NCI-H2227 treated with DMSO at 0.1 percent for 48 hours (cell line): ENCODE data around the gene SLC26A2.
A peak's percentile ranks its signal among the peaks of the same experiment; 100 is the strongest.
"Not testable (repeated sequence)": the region's sequence is repeated elsewhere in the genome, so short reads cannot be mapped to it uniquely, and the experiment has no call there.

Source experiments
- DNase-seq: peaks from one replicate; lab custom pipeline; 2025; lab: John Stamatoyannopoulos, UW

SLC26A2 gene

DNA sequence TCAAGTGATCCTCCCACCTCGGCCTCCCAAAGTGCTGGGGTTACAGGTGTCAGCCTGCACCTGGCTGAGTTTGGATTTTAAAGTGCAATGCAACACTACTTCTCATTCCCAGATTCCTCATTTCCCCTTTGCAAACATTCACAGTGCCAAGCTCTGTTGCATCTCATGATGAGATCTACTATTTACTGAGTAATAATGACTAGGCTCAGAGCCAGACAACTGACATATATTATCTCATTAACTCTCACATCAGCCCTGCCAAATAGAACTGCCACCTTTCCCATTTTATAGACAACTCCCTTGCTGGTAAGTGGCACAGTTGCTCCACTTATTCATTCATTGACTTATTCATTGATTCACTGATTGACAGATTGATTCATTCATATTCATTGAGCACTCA is 22.9 kb upstream of the SLC26A2 start:
- no peak for DNase-seq

DNA sequence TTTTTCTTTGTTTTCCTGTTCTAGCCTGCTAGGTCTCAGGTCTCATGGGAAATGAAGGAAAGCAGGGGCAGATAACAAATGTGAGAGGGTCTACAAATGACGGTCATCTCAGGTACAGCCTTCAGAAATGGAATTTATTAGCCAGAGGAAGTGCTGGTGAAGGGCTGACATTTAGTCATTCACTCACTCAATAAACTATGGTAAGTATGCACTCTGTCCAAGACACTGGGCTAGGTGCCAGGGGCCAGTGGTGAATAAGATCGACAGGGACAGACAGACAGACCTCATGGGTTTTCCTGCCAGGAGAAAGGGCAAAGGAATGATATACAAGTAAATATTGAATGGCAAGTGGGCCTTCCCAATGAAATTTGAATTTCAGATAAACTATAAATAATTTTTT is 22.3 kb upstream of the SLC26A2 start:
- DNase-seq: no peak

DNA sequence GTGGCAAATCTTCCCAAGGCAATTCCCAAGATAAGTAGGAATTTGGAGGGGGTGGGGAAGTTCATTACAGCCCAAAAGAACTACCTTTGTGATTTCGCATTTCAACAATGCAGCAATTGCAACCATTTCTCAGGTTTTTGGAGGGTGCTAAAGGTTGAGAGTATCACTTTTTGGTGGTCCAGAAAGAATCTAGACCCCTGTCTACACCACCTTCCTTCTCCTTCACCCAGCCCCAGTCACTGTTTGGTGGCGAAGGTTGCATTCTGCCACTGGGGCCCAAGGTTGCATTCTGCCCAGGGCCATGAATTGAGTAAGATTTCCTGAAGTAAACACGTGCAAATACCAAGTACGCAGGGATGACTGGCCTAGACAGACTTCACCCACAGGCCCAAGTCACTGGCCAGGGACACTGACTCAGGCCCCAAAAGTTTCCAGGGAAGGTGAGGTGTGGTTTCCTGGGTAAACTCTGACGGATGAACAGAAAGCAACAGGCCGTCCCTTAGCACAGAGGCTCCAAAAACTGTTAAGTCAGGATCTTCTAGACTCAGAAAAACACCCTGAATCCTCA is 21.7 kb upstream of the SLC26A2 start:
- no peak for DNase-seq

DNA sequence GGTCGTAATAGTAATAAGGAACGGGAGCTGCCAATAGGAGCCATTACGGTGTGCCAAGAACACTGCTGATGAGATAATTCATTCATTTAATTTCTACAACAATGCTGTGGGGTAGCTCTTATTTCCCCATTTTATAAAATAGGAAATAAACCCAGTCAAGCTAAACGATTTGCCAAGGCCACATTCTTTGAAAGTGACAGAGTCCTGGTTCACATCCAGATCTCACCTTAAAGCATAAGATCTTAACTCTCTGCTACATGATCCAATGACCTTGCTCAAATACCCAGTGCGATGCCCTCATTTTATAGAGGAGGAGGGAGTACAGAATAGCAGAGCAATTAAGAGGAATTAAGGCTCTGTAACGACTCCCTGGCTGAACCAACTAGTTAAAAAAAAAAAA is 21.0 kb upstream of the SLC26A2 start:
- no peak for DNase-seq

DNA sequence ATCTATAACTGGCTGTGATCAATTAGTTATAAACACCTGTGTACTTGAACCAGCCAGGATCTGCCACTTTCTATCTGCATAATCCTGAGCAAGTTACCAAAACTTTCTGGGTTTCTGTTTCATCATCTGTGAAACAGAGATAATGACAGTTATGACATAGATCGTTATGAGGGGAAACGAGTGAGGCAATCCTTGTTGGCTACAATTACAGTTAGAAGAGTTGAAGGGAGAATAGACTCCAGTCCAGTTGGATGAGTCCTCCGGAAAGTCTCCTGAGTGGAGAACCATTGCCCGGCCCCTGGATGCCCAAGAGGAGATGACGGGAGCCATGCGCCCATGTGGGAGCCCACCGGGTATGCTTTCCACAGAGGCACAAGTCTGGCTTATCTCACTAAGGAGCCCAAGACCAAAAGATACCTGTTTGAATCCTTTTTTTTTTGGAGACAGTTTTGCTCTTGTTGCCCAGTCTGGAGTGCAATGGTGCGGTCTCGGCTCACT is 20.4 kb upstream of the SLC26A2 start:
- no peak for DNase-seq

DNA sequence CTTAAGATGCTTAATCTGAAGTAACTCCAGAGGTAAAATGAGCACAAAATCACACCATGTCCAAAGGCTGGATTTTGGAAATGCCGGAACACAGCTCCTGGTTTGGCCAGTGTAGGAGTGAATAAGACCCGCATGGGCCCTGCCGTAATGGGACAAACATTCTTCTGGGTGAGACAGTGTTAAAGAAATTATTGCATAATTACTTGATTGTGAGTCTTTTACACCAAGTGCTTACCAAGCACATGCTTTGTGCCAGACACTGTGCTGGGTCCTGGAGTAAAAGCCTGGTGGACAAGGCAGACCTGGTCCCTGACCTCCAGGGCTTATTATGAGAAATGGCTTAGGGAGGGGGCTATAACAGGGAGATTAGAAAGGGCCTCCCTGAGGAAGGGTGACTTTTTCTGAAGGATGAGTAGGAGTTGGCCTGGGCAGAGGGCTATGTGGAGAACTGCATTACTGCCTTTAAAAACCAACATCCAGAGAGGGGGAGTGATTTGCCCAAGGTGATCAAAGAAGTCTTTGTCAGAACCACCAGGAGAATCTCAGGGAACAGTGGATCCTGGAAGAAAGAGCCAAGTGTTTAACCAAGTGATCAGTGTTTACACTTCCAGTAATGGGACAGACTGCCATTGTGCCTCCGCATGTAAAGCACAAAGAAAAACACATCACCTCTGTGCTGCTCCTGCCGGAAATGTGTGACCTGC is 19.5 kb upstream of the SLC26A2 start:
- no peak for DNase-seq

DNA sequence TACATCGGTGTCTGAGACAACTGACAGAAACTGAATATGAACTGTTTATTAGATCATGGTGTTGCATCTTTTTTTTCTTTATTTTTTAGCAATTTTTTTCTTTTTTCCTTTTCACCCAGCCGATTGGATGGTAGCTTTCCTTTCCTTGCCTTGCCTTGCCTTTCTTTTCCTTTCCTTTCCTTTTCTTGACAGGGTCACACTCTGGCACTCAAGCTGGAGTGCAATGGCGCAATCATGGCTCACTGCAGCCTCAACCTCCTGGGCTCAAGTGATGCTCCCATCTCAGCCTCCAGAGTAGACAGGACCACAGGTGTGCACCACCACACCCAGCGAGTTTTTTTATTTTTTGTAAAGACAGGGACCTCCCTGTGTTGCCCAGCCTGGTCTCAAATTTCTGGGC is 18.8 kb upstream of the SLC26A2 start:
- DNase-seq: no peak

DNA sequence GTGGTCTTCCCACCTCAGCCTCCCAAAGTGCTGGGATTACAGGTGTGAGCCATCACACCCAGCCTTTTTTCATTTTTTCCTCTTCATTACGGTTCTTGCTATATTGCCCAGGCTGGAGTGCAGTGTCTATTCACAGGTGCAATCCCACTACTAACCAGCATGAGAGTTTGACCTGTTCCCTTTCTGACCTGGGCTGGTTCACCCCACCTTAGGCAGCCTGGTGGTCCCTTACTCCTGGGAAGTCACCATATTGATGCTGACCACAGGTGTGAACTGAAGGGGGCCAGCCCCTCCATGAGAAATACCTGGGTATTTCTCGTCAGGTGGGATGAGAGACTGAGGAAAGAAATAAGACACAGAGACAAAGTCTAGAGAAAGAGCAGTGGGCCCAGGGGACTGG is 18.4 kb upstream of the SLC26A2 start:
- DNase-seq: no peak

DNA sequence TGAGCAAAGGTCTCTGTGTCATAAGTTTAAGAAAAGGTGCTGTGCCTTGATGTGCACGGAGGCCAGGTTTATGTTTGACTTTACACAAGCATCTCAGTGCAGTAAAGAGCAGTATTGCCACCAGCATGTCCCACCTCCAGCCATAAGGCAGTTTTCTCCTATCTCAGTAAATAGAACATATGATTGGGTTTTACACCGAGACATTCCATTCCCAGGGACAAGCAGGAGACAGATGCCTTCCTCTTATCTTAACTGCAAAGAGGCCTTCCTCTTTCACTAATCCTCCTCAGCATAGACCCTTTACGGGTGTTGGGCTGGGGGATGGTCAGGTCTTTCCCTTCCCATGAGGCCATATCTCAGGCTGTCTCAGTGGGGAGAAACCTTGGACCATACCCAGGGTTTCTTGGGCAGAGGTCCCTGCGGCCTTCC is 17.8 kb upstream of the SLC26A2 start:
- DNase-seq: not testable (repeated sequence)

DNA sequence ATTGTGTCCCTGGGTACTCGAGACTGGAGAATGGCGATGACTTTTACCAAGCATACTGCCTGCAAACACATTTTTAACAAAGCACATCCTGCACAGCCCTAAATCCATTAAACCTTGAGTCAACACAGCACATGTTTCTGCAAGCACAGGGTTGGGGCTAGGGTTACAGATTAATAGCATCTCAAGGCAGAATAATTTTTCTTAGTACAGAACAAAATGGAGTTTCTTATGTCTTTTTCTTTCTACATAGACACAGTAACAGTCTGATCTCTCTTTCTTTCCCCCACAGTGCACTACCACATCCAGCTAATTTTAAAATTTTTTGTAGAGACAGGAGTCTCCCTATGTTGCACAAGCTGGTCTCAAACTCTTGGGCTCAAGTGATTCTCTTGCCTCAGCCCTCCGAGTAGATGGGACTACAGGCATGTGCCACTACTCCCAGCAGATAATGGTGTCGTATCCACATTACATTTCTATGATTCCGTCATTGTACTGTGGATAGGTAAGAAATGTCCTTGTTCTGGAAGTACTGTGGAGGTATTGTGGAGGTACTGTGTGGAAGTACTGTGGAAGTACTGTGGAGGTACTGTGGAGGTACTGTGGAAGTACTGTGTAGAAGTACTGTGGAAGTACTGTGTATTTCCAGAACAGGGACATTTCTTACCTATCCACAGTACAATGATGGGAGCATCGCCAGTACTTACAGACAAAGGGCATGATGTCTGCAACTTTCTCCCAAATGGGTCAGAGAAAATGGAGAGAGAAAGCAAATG is 17.2 kb upstream of the SLC26A2 start:
- not testable (repeated sequence) for DNase-seq

DNA sequence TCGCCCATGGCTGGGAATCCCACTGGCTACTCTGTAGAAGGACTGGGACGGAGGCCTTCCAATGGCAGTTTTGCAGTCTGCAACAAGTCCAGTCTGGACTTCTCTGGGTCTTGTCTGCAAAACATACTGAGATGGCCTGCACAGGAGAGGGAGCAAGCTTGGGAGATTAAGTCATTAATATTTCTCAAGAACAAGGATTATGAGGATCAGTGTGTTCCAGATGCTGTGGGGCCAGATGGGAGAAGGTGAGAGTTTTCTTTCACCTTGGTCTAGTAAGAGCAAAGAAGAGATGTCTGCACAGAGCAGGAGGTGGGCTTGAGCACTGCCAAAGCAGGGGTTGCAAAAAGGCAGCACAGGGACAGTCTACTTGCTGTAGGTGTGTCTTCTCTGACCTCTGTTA is 15.9 kb upstream of the SLC26A2 start, which contains the start of gene PDE6A:
Gene PDE6A (minus strand): TSS at position 128 of the 400 bp plus-strand sequence. CDS start 120 bp downstream, at position 8.
- no peak for DNase-seq

DNA sequence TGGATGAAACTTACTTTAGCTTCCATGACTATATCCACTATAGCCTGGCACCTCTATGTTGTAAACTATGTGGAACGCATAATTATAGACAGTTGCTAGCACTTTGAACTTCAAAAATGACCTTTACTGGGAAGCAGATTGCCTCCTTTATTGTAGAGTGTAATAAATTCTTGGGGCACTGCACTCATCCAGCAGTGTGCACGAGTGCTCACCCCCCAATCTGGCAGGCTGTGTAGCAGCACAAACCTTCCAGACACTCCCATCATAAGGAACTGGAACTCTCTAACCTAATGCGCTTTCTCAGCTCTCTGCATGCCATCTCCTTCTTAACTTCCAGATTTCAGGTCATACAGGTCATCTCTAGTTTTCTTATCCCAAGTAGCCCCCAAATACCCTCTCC is 14.4 kb upstream of the SLC26A2 start:
- DNase-seq: no peak

DNA sequence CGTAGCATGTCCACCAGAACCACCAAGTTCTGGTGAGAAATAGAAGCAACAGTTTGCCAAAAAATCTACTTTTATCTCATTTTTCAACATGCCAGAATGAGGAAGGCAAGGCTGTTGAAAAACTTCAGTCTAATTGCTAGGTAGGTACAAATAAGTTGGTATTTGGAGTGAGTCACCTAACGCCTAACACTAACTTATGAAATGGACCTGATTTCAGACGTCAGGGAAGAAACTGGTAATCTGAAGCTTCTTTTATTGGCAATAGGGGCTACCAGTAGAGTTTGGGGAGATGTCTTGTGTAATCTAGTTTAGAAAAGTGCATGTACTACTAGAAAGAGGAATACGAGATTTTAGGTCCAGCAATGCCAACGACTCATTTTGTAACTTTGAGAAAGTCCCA is 11.6 kb upstream of the SLC26A2 start:
- no peak for DNase-seq

DNA sequence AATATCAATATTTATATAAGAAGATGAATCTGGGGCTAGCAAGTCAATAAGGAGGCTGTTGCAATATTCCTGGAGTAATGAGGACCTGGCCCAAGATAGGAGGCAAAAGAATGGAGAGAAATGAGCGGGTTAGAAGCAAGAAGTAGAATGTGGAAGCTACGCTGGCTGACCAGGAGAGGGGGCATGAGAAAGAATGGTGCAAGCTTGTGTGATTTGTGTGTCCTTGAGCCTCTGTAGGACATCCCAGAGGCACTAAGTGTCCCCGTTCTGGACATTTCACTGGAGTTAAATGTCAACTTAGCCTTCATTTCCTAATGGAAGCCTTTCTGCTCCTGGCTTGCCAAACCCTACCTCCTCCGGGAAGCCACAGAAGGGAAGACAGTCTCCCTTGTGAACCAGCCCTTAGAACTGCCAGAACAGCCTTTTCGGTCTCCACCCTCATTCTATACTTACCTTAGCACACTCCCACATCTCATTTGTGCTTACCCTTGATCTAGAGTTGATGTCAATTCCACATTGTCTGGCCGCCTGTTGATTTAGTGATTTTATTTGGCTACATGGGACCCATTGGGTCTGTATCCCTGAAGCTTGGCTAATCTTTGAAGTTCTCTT is 9.3 kb upstream of the SLC26A2 start:
- DNase-seq: no peak

DNA sequence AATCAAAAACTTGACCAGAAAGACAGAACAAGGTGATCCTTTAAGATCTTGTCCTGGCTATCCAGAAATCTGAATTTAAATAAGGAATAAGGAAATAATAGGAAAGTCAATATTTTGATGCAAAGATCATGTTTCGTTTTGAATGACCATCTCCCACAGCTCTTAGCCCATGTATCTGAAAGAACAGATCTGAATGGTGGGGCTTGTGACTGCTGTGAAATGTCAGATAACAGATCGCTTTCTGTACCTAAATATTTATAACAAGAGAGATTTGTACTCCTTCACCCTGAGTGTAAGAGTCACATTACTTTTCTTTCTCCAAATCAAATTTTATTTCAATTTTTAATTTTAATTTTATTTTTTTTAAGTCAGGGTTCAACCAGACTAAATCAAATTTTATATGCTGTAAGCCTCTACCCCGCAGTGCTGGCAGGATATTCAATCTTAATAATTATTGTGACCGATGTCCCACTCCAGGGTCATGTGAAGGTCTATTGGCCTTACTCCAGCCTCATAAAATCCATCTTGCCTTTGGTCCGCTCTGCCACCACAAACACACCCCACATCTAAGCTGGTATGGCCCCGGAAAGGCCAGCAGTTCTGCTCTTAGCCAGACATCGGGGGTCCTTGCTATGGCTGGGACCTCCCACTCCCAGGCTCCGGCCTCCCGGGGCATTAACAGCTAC is 7.0 kb upstream of the SLC26A2 start:
- DNase-seq: no peak

DNA sequence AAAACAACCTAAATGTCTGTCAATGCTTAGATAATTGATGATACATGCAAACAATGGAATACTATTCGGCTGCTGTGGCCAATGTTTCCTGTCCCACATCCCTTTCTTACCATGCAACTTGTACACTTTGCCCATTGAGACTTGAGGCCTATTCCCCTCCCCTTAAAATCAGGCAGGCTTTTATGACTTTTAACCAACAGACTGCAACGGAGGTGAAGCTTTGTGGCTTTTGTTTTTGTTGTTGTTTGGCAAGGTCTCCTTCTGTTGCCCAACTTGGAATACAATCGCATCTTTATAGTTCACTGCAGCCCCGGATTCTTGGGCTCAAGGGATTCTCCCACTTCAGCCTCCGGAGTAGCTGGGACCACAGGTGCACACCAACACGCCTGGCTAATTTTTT is 5.8 kb upstream of the SLC26A2 start:
- DNase-seq: no peak

DNA sequence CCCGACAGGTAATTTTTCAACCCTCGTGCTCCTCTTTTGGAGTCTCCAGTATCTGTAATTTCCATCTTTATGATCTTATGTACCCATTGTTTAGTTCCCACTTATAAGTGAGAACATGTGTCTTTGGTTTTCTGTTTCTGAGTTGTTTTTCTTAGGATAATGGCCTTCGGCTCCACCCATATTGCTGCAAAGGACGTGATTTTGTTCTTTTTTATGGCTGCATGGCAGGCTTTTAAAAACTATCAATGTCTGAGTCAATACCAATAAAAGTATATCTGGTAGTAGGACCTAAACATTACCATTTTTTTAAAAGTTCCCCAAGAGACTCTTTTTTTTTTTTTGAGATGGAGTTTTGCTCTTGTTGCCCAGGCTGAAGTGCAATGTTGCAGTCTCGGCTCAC is 3.9 kb upstream of the SLC26A2 start:
- no peak for DNase-seq

DNA sequence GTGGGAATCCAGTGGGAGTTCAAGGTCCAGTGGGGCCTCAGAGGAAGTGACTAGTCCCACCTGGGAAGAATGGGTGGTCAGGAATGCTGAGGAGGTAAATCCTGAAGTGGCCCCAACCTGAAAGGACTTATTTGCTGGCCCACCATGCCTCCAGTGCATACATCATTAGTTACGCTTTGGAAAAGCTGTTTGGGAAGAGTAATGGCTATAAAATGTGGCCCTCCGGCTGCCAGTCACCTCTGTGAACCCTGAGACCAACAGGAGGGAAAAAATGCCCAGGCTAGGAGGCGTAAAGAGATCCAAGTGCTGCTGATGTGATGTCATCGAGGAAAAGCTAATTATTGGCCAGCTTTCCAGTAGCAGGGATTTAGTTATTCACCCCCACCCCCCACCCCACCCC is 2.7 kb upstream of the SLC26A2 start:
- no peak for DNase-seq

DNA sequence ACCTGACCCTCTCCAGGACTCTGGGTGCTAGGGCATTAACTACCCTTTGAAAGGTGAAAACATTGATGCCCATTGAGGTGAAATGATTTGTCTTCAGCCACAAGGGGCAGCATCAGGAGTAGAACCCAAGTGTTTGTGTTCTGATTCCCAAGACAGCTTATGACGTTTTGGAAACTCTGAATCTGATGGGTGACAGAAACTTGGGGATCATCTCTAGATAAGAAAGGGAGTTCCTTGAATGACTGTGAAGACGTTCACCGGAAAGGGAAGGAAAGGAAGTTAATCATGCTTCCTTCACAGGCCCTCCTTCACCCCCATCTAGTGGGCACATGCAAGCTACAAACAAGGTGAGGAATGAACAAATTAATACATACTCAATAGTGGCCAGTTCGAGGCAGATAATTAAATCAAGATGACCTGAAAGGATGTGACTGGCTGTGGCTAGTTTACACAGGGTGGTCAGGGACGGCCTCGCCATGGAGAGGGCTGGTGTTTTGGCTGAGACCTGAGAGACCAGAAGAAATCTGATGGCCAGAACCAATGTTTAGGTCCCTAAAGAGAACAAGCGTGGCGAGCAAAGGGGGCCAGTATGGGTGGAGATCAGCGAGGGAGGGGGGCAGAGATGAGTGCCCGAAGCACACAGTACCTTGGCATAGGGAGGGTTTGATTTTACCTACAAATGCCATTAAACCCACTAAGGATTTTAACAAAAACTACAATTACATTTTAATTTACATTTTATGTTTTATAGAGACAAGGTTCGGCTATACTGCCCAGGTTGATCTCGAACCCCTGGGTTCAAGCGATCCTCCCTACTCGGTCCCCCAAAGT is 937 bp upstream of the SLC26A2 start:
- DNase-seq: peak; percentile 23

DNA sequence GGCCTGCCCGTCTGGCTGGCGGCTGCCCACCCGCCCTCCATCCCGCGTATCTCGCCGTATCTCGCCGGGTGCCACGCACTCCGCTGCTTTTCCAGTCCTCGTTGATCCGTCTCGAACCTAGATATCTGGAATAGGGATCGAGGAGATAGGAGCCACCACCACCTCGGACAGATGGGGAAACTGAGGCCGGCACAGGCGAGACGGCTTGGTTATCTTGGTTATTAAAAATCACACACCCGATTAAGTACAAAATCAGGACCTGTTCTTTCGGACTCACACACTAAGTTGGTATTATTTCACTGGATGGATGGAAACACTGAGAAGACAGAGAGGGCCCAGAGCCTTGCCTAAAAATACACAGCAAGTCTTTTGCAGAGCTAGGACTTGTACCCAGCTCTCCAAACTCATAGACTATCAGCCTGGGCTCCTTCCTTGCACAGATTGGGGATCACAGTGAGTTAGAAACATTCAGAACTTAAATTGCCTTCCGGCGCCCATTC is 678 bp downstream of the SLC26A2 start:
- no peak for DNase-seq

DNA sequence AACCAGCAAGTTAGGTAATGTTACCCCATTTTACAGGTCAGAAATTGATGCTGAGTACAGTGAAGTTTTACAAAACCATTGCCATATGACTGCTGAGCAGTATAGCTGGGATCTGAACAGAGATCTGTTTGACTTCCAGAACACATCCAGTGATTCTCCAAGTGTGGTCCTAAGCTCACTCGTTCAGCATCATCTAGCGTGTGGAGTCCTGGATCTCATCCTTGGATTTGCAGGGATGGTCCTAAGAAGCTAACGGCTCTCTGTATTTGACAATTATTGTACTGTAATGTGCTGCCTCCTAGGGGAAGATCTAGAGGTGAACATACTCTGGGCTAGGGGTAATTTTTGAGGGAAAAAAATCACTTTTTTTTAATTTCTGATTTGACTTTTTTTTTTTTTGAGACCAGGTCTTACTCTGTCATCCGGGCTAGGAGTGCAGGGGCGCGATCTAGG is 1.4 kb downstream of the SLC26A2 start:
- DNase-seq: peak; percentile 24
